Brain microvascular endothelial cell (primary cell): Measurements from ENCODE around the gene DLG5.

Experiments
- DNase-seq: peaks from one replicate; pipeline ENCODE4 v3.0.0-alpha.2; 2020
- H3K27ac ChIP-seq: fragments of 250-450 bp; sonication (Bioruptor Pico); 2 replicates; pipeline ENCODE4 v1.5.1; 2020; ENCODE audit warnings: mild to moderate bottlenecking, moderate library complexity
- H3K27me3 ChIP-seq: fragments of 250-450 bp; sonication (Bioruptor Pico); replicated peaks from 2 replicates; pipeline ENCODE4 v1.5.1; 2020; ENCODE audit warnings: mild to moderate bottlenecking
- H3K36me3 ChIP-seq: fragments of 250-450 bp; sonication (Bioruptor Pico); replicated peaks from 2 replicates; pipeline ENCODE4 v1.5.1; 2020; ENCODE audit warnings: mild to moderate bottlenecking
- H3K4me3 ChIP-seq: 2 replicates; pipeline ENCODE4 v1.5.1; 2011; ENCODE audit warnings: low read depth, mild to moderate bottlenecking, control low read depth, low read length, moderate library complexity
- CTCF ChIP-seq: IDR thresholded peaks from 2 replicates; pipeline ENCODE4 v1.5.1; 2011; ENCODE audit warnings: low read depth, mild to moderate bottlenecking, moderate library complexity, low read length, control low read depth, inconsistent platforms; ENCODE audit errors: missing control alignments
- in situ Hi-C: cut with HindIII; loops from 2 replicates; pipeline ENCODE4 v1.10.0; 2017; ENCODE audit warnings: low sequenced_read_pairs, low pct_ligation_motif_present

Gene DLG5

GRCh38 chr10:77792155-77792554 is 134.4 kb downstream of the DLG5 start:
- no peak for DNase-seq
- in situ Hi-C loops, result no loop called here
- Histone ChIP-seq H3K36me3 (peaks cover 16% of the 10 kb centered on the region), H3K4me3 (no peak overlapping the region), H3K27me3 (no peaks in the 10 kb centered on the region), H3K27ac (no peak overlapping the region)
- TF ChIP-seq CTCF, result no peak

DNA sequence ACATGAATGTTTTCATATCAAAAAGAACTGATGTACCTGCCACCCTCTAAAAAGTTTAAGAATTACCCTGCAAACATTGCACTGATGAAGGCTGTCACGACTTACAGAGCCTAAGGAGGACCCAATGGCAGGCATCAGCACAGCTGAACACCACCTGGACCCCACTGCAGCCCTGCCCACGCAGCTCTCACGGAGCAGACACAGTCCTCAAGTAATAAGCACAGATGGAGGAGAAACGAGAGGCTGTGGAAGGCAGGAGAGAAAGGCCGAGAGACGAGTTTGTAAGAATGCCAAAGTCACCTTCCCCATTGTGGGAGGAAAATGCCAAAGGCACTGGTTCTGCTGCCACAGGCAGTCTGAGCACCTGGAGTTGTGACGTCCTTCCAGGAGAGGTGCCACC is 135.0 kb downstream of the DLG5 start:
- no peaks in the 10 kb centered on the region for H3K27me3 ChIP-seq
- no peak overlapping the region for H3K4me3 ChIP-seq
- H3K36me3 ChIP-seq, result peaks cover 16% of the 10 kb centered on the region
- no peak for TF ChIP-seq CTCF
- in situ Hi-C loops, result no loop called here
- DNase-seq, result no peak
- no peak overlapping the region for H3K27ac ChIP-seq

DNA sequence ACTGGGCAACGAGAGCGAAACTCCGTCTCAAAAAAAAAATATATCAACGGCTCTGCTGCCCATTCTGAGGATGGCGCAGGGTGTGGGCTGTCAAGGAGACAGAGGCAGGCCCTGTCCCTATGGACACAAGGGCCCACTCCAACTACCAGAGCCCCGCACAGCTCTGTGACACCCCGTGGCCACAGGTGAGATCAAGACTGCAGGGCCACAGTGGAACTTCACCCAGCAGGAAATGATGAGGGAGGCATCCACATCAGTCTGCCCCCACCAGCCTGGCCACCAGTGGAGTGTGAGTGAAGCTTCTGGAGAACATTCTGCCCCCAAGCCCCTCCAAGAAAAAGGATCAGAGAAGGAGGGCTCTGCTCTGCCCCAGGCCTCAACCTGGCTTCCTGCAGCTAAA is 136.7 kb downstream of the DLG5 start:
- Histone ChIP-seq H3K4me3 (no peak overlapping the region), H3K36me3 (peaks cover 5% of the 10 kb centered on the region), H3K27ac (no peak overlapping the region), H3K27me3 (no peaks in the 10 kb centered on the region)
- no peak for TF ChIP-seq CTCF
- in situ Hi-C loops, result no loop called here
- DNase-seq, result no peak

- DNase-seq, result no peak
- TF ChIP-seq CTCF, result no peak
- H3K36me3 ChIP-seq, result peaks cover 5% of the 10 kb centered on the region
Measured at GRCh38 chr10:77789016-77789415, 137.5 kb downstream of the DLG5 start.

DNA sequence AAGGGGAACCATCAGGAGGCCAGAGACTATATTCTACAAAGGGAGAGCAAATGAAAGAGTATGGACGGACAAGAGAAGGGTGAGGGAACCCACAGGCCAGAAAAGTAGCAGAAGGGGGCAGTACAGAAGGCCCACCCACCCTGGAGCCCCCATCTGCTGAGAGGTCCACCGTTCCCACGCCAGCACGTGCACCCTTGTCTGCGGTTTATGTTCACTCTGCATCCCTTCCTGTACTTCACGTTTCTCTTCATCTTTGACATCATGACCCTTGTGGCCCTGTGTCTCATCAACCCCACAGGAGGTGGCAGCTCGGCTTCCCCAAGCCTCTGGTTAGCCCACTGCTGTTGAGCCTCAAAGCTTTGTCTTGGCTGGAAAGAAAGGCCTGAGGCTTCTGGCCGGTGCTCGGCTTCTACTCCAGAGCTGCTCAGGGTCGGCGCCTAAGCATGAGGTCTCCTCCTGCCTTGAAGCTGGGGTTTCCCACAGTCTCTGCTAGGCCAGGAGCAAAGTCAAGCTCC is 138.0 kb downstream of the DLG5 start:
- H3K4me3 ChIP-seq, result no peak overlapping the region
- H3K27me3 ChIP-seq, result no peaks in the 10 kb centered on the region
- H3K27ac ChIP-seq, result no peak overlapping the region
- in situ Hi-C loops, result no loop called here
- no peak for TF ChIP-seq CTCF
- peaks cover 2% of the 10 kb centered on the region for H3K36me3 ChIP-seq
- DNase-seq, result no peak

More at GRCh38 chr10:77789016-77789415, 137.5 kb downstream of the DLG5 start:
- in situ Hi-C loops, result no loop called here
- Histone ChIP-seq H3K27me3 (no peaks in the 10 kb centered on the region), H3K27ac (no peak overlapping the region), H3K4me3 (no peak overlapping the region)

DNA sequence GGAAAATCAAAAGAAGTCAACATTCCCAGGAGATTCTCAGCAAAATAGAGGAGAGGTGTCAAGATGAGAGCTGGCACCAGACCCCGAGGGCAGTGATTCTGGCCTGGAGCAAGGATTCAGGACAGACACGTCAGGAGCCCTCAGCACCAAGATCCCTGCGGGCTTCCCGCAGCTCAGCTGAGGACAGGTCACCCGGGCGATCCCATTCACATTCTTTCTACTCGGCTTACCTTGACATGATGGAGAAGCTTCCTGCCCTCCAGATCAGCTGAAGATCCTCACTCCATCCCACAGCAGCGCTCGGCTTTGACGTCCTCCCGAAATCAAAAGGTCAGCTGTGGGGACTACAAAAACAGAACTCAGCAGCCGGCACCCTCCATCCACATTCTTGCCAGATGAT is 139.1 kb downstream of the DLG5 start:
- H3K36me3 ChIP-seq, result peaks cover 4% of the 10 kb centered on the region
- no peak for DNase-seq
- no peak overlapping the region for H3K4me3 ChIP-seq

More for the DNA sequence above, 139.1 kb downstream of the DLG5 start:
- TF ChIP-seq CTCF, result no peak
- Histone ChIP-seq H3K27ac (no peak overlapping the region), H3K27me3 (no peaks in the 10 kb centered on the region)
- in situ Hi-C loops, result no loop called here
